GM19239 (cell line): ENCODE measurements around the gene RHPN2.
"Not testable (repeated sequence)": the region's sequence is repeated elsewhere in the genome, so short reads cannot be mapped to it uniquely, and the experiment has no call there.

Source experiments
- DNase-seq: peaks from one replicate; pipeline ENCODE4 v3.0.0; 2011; ENCODE audit warnings: low spot score; ENCODE audit not compliant: insufficient read length
- FAIRE-seq: peaks from 2 replicates; lab custom pipeline; 2011; peaks lifted over from hg19 to GRCh38; lab: Jason Lieb, UNC

Gene RHPN2

DNA sequence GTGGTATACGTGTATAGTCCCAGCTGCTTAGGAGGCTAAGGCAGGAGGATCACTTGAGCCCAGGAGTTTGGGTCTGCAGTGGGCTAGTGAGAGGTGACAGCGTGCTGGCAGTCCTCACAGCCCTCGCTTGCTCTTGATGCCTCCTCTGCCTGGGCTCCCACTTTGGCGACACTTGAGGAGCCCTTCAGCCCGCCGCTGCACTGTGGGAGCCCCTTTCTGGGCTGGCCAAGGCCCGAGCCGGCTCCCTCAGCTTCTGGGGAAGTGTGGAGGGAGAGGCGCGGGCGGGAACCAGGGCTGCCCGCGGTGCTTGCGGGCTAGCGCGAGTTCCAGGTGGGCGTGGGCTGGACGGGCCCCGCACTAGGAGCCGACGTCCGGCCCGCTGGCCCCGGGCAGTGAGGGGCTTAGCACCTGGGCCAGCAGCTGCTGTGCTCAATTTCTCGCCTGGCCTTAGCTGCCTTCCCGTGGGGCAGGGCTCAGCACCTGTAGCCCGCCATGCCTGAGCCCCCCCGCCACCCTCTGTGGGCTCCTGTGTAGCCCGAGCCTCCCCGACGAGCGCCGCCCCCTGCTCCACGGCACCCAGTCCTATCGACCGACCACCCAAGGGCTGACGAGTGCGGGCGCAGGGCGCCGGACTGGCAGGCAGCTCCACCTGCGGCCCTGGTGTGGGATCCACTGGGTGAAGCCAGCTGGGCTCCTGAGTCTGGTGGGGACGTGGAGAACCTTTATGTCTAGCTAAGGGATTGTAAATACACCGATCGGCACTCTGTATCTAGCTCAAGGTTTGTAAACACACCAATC lies 28.1 kb downstream of the RHPN2 start:
- not testable (repeated sequence) for DNase-seq, FAIRE-seq

DNA sequence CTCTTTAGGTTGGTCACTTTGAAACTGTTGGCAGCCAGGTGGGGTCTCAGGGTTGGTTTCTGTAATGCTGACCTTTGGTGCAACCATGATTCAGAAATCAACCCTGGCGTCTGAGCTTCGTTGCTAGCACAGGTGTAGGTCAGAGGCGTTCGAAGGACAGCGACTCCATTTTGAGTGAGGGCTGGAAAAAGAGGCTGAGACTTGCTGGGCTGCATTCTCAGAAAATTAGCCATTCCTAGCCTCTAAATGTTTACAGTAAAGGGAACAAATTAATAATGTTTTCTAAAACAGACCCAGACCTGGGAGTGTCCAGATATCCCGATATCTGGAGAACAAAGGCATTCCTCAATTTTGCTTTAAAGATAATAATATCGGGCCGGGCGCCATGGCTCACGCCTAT lies 29.2 kb downstream of the RHPN2 start:
- FAIRE-seq (no peak), DNase-seq (no peak)

DNA sequence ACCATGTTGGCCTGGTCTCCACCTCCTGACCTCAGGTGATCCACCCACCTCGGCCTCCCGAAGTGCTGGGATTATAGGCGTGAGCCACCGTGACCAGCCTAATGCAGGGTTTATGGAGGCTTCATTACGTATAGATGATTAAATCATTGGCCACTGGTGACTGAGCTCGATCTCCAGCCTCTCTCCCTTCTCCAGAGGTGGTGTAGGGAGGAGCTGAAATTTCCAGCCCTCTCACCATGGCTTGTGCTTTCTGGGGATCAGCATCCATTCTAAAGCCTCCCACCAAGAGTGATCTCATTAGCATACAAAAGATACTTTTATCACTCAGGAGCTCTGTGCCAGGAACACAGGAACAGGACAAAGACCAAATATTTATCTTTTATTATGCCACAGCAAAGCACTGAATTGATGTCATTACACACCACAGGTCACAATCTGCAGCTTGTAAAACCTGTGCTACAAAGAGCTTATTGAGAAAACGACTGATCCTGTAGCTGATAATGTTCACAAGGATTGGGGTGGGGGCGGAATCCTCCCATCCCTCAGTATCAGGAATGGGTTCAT lies 32.4 kb downstream of the RHPN2 start:
- DNase-seq (no peak), FAIRE-seq (no peak)

DNA sequence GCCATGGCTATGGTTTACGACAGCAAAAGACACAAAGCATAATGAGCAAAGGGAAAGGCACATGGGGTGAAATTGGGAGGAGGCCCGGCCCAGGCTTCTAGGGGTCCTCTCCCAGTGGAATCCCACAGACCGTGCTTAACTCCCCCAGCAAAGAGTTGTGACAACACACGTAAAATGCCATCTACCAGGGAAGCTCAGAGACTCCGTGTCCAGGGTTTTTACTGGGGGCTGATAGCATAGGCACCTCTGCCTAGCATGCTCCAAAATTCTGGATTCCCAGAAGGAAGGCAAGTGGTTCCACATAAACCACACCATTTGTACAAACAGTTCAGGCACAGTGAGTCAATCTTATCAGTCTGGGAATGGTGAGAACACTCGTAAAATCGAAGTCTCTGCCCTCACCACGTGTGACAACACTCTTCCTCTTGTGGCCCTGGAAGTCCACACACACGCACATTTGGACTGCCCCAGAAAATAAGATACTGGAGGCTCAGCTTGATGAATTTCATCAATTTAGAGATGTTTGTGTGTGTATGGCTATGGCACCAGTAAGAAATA lies 34.9 kb downstream of the RHPN2 start:
- FAIRE-seq, result no peak
- DNase-seq, result no peak

DNA sequence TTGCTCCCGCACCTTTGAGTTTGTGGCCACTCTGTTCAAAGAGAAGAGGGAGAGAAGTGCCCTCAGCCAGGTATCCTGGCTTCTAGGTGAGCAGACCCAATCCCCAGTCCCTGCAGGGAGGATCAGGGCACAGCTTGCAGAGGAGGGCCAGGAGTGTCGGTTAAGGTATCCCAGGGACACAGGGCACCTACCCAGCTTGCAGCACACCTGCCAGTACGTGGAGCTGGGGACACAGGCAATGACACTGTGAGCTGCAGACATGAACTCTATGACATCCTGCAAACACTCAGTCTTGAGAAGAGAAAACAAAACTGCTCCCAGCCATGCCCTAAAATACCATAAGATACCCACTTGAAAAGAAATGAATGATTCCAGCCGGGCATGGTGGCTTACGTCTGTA lies 38.1 kb downstream of the RHPN2 start:
- not testable (repeated sequence) for DNase-seq, FAIRE-seq

DNA sequence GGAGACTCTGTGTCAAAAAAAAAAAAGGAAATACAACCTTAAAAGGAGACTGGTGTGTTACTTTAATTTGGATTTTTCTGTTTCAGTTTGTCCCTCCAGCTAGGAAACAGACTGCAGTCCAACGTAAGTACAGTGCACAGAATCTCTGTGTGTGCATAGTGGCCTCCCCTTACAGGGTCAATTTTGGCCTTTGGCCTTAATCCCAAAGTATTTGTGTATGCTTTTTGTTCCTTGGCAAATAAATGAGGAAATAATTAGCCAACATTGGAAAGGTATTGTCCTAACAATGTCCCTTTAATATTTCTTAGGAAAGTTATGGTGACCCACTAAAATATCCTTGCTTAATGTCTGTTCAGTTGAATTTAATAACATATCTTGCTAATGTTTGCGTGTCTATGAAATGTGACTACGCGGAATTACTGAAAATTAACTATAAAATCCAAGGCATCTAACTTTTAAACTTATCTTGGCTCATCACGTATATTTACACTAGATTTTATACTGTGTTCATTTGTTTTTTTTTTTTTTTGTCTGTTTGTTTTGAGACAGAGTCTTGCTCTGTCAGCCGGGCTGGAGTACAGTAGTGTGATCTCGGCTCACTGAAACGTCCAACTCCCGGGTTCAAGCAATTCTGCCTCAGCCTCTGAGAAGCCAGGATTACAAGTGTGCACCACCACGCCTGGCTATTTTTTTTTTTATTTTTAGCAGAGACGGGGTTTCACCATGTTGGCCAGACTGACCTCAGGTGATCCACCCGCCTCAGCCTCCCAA lies 39.0 kb downstream of the RHPN2 start:
- not testable (repeated sequence) for DNase-seq, FAIRE-seq

DNA sequence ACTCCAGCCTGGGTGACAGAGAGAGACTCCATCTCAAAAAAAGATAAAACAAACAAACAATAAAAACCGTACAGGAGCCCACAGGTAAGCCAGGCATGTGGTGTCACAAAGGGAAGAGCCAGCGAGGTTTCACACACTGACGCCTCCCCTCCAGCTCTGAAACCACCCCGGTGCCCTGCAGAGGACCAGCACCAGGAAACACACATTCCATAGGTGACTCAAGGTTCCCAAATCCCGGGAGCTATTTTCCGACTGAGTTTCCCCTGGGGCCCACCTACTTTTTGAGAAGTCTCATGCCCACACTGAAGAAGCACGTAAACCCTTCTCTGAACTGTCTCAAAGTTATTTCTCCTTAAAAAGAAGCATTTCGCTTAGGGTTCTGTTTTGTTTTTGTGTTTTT lies 40.3 kb downstream of the RHPN2 start:
- FAIRE-seq, result no peak
- no peak for DNase-seq

DNA sequence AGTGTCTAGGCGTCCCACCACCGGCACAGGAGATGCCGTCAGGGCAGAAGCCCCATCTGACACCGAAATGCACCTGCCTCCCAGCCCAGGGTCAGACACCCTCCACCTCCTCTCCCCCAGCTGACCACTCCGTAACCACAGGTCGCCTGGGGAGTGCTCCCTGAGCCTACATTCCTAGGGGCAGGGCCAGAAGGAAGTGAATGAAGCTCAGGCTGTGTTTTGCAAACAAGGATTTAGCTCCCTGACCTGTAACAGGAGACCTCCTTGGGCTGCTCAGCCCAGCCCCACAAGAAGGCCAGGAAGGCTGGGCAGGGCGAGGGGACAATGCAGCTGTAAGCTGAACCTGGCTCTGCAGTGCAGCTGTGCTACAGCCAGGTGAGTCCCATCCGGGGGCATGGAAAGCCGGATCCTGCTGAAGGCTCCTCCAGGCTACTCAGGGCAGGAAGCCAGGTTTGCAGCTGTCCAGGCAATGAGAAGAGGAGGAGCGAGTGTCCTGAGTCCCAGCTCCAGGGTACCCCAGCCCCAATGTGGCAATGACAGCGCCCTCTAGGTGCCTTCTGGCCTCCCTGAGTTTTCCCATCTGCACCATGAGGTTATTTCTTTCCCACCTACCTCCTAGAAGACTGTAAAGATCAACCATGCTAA lies 42.1 kb downstream of the RHPN2 start:
- FAIRE-seq (no peak), DNase-seq (no peak)

DNA sequence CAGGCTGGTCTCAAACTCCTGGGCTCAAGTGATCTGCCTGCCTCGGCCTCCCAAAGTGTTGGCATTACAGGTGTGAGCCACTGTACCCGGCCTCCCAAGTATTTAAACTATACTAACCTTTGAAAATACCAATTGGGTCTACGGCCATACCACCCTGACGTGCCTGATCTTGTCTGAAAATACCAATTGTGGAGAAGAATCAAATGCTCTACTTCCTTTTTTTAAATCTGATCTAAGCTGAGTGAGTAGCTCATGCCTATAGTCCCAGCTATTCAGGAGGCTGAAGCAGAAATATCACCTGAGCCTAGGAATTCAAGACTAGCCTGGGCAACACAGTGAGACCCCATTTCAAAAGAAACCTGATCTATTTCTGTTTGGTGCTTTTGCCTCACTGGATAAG lies 53.8 kb downstream of the RHPN2 start:
- DNase-seq, FAIRE-seq: not testable (repeated sequence)

DNA sequence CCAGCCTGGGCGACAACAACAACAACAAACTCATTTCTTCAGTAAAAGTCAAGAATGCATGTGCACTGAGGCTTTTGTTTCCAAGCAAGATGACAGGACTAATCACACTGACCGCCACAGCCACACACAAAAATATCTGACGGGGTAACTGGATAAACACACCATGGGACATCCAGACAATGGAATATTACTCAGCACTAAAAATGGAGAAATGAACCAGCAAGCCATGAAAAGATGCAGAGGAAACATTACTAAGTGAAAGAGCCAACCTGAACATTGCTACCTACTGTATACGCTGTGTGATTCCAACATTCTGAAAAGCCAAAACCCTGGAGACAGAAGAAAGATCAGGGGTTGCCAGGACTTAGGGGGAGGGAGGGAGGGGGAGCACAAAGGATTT lies 56.0 kb downstream of the RHPN2 start:
- DNase-seq (no peak), FAIRE-seq (no peak)

DNA sequence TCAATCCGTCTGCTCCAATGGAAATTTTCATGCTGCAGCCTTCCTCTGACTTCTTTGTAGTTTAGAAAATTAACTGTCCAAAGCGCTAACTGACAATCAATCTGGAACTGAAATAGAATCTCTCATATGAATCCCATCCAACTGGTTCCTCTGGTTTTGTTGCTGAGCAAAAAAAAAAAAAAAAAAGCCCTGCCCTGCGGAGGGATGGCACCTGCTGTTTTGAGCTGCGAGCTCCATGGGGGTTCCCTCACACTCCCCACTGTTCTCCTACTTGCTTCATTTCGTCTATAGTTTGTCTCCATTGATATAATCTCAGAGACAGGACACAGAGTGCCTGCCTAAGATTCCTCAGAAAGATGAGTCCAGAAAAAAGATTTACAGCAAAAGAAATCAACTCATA lies 59.2 kb downstream of the RHPN2 start:
- FAIRE-seq (no peak), DNase-seq (no peak)

DNA sequence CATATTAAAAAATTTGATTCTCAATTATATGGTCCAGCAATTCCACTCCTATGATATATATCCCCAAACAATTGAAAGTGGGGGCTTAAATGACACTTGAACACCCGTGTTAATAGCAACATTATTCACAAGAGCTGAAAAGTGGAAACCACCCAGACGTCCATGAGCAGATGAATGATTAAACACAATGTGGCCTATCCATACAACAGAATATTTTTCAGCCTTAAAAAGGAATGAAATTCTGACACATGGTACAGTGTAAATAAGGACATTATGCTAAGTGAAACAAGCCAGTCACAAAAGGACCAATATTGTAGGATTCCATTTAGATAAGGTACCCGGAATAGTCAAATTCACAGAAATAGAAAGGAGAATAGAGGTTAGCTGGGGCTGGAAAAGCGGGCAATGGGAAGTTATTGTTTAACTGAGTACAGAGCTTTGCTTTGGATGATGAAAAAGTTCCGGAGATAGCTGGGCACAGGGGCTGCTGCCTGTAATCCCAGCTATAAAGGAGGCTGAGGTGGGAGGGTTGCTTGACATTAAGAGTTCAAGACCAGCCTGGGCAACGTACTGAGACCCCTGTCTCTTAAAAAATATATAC lies 61.2 kb downstream of the RHPN2 start:
- not testable (repeated sequence) for FAIRE-seq, DNase-seq

DNA sequence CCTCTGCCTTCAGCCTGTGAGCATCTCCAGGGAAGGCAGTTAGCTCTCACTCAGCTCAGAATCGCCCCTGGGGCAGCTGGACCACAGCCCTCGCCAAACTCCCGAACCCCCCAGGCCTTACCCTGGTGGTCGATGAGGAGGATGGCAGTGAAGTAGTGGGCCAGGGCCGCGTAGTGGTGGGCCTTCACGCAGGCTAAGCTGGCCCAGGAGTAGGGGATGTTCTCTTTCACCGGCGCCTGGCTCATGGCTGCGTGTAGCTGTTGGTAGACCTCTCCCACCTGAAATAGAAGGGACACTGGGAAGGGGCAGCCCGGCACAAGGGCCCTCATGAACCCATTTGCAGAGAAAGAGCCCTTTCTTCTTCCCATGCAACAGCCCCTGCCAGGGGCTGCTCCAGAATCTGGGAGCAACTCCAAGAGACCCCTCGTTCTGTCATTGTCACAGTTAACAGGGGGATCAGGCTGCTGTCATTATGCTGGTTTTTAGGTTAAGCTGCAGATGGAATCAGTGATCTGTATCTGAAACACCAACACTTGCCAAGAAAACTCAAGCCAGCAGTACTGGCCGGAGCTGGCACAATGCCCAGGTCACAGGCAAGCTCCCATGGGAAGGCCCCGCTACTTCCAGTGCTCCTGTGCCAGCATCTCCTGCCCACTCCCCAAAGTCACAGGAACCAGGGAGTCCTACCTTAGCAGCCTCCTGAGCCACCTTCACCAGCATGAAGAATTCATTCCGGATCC lies 62.4 kb downstream of the RHPN2 start:
- DNase-seq, FAIRE-seq: not testable (repeated sequence)

DNA sequence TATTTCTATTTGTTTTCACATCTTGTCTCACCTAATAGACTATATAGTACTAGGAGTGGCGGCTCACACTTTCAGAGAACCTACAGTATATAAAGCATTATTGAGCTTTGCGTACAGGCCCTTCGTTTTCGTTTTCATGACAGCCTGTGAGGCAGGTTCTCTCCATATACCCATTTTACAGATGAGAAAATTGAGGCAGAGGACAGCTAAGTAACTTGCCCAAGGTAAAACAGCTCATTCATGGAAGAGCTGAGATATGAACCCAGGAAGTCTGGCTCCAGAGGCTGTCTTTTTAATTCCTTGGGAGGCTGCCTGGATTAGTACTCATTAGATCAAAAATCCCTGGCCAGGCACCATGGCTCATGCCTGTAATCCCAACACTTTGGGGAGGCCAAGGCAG lies 63.8 kb downstream of the RHPN2 start:
- FAIRE-seq, result no peak
- DNase-seq, result no peak

DNA sequence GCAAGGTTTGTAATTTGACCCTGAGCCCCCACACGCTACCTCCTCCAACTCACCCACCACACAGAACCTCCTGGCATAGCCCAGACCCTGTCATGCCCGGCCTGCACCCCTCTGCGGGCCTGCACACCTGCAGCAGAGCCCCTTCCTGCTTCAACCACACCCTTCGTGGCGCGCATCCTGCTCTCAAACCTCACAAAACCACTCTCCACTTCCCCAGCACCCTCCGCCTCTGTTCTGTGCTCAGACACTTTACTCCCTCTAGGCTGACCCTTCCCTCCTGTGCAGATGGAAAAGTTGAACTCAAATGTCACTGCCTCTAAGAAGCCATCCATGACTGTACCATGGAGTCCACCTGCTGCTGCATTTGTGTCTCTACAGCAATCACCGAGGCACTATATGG lies 64.2 kb downstream of the RHPN2 start:
- DNase-seq, result no peak
- FAIRE-seq, result no peak

DNA sequence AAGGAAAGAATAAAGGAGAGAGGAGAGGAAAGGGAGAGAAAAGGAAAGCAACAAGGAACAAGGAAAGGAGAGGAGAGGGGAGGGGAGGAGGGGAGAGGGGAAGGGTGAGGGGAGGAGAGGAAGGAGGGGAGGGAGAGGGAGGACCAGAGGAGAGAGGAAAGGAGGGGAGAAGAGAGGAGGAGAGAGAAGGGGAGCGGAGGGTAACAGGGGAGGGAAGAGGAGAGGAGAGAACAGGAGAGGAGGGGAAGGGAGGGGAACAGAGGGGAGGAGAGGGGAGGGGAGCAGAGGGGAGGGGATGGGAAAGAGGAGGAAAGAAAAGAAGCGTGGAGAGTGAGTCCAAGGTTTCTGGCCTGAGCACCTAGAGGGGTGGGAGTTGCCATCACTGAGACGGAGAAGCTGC lies 66.0 kb downstream of the RHPN2 start:
- FAIRE-seq (no peak), DNase-seq (no peak)

DNA sequence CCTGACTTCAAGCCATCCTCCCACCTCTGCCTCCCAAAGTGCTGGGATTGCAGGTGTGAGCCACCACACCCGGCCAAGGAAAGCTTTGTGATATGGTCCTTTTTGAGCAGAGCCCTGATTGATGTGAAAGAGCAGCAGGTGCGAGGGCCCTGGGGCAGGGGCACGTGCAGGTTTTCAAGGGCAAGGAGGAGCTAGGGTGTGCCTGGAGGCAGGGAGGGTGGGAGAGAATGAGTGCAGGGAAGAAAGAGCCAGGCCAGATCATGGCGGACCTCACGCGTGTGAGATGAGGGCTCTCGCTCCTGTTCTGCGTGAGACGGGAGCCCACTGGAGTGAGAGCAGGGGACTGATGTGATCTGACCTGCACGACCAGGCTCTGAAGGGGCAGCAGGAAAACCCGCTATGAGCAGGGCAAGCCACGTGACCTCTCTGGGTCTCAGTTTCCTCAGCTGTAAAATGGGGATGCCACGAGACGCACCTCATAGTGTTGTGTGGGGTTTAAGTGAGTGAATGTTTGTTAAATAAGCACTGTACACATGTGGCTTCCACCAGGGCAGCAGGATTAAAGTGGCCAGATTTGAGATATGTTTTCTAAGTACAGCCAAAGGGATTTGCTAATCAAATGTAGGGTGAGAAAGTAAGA lies 66.9 kb downstream of the RHPN2 start:
- no peak for FAIRE-seq
- no peak for DNase-seq

DNA sequence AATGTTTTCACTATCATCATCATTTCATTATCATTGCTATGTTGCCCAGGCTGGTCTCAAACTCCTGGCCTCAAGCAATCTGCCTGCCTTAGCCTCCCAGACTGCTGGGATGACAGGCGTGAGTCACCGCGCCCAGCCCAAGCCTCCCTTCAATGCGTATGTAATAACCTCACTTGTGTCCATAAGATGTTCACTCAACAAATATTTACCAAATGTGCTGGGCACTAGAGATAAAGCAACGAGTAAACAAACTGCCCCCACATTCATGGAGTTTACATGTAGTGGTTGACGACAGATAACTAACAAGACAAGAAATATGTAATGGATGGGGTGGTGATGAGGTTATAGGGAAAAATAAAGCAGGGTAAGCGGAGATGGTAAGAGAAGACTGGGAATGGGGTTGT lies 67.6 kb downstream of the RHPN2 start:
- not testable (repeated sequence) for DNase-seq, FAIRE-seq

DNA sequence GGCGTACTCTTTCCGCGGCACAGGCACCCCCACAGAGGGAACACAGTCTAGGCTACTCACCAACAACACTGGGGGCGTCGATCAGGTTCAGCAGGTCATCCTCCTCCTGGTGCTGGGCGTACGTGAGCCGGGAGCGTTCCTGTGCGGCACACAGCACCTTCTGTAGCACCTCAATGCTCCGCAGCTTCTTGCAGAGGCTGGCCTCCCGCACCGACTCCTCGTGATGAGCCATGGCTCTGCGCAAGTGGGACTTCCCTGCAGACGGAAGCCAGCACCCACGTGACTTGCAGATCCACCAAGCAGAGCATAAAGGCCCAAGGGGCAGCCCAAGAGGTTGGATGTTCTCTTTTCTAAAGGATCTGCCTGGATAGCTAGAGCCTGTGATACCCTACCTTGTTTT lies 68.7 kb downstream of the RHPN2 start:
- not testable (repeated sequence) for FAIRE-seq, DNase-seq
